Fibroblast of the aortic adventitia (primary cell): ENCODE measurements around the gene ILDR2. TPM values are rescaled to one million over a fixed set of nuclear protein-coding genes. Genes with fewer than 3 reads are reported as not detected.

ENCODE experiments used
- DNase-seq: peaks from one replicate; pipeline ENCODE4 v3.0.0-alpha.2; 2010; ENCODE audit warnings: low read depth
- H3K4me3 ChIP-seq: 2 replicates; pipeline ENCODE4 v1.5.1; 2011; ENCODE audit warnings: low read depth, mild to moderate bottlenecking, control low read depth, low read length, moderate library complexity
- total RNA-seq: library from RNA; depleted of rRNA; stranded (reverse); fragments of >200 nt; gene quantifications from 2 replicates; pipeline ENCODE4 v1.2.3, GENCODE V29; 2012; ENCODE audit warnings: low replicate concordance
- TF ChIP-seq, protein P1 (sequence below): IDR thresholded peaks from 2 replicates; pipeline ENCODE4 v1.5.1; 2011; ENCODE audit warnings: mild to moderate bottlenecking, low read length, control low read depth, inconsistent platforms; ENCODE audit not compliant: insufficient read depth

ILDR2 gene
- total RNA-seq, 1 donor, result 0.09 TPM

- TF ChIP-seq, protein P1, sequence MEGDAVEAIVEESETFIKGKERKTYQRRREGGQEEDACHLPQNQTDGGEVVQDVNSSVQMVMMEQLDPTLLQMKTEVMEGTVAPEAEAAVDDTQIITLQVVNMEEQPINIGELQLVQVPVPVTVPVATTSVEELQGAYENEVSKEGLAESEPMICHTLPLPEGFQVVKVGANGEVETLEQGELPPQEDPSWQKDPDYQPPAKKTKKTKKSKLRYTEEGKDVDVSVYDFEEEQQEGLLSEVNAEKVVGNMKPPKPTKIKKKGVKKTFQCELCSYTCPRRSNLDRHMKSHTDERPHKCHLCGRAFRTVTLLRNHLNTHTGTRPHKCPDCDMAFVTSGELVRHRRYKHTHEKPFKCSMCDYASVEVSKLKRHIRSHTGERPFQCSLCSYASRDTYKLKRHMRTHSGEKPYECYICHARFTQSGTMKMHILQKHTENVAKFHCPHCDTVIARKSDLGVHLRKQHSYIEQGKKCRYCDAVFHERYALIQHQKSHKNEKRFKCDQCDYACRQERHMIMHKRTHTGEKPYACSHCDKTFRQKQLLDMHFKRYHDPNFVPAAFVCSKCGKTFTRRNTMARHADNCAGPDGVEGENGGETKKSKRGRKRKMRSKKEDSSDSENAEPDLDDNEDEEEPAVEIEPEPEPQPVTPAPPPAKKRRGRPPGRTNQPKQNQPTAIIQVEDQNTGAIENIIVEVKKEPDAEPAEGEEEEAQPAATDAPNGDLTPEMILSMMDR, result no peak
- H3K4me3 ChIP-seq, result no peak overlapping the region
- DNase-seq, result peak; percentile 31
These were observed 68.7 kb downstream of the ILDR2 start for GRCh38 chr1:166906647-166907046.

GRCh38 chr1:166905900-166906299 lies 69.4 kb downstream of the ILDR2 start:
- peak; percentile 82 for DNase-seq
- TF ChIP-seq, protein P1, result no peak

DNA sequence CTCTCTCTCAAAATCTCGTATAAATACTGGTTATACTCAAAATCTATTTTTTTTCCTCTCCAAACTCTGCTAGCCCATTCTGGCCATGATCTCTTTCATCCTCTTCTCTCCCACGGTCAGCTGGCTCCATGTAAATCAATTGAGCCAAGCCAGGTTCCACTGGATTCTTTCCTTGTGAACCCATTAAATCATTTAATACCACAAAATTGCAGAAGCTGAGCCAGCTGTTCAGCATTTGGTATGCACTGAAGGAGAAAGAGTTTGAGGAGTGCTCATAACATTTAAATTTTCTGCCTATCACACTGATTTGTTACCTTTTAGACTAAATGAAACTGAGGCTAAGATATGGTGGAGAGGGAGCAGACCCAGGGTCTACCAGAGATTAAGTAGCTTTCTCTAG lies 70.2 kb downstream of the ILDR2 start:
- no peak overlapping the region for H3K4me3 ChIP-seq
- DNase-seq, result peak; percentile 74
- TF ChIP-seq, protein P1, result no peak

More at GRCh38 chr1:166905900-166906299, 69.4 kb downstream of the ILDR2 start:
- no peak overlapping the region for H3K4me3 ChIP-seq

GRCh38 chr1:166903232-166903631 lies 72.1 kb downstream of the ILDR2 start:
- DNase-seq, result no peak
- TF ChIP-seq, protein P1, result no peak
- H3K4me3 ChIP-seq, result no peak overlapping the region

GRCh38 chr1:166902279-166902678 lies 73.1 kb downstream of the ILDR2 start:
- no peak overlapping the region for H3K4me3 ChIP-seq
- DNase-seq, result peak; percentile 29
- TF ChIP-seq, protein P1, result no peak

- TF ChIP-seq, protein P1, result no peak
- H3K4me3 ChIP-seq, result no peak overlapping the region
- DNase-seq, result no peak
These were observed 74.4 kb downstream of the ILDR2 start for GRCh38 chr1:166900987-166901386.

GRCh38 chr1:166899769-166900168 lies 75.6 kb downstream of the ILDR2 start:
- no peak overlapping the region for H3K4me3 ChIP-seq
- no peak for DNase-seq
- TF ChIP-seq, protein P1, result no peak
